Prostate gland (tissue), 2 donors: ENCODE measurements around the gene GNAQ.

ENCODE experiments used
- POLR2A ChIP-seq: fragments of 450-650 bp; IDR thresholded peaks from one replicate; pipeline ENCODE4 v1.6.1; 2016; ENCODE audit warnings: antibody characterized with exemption, mild to moderate bottlenecking
- TF ChIP-seq, protein P1 (sequence below), 4 experiments: fragments of 200-600 bp in 2 of 4; fragments of 450-650 bp in 2 of 4; sonication (generic) in 2 of 4; IDR thresholded peaks; 1 replicate in 3 of 4; 2 replicates in 1 of 4; pipeline ENCODE4 v1.5.1; 2016 to 2019; ENCODE audit warnings: antibody characterized with exemption in 4 of 4, mild to moderate bottlenecking in 2 of 4, moderate library complexity in 2 of 4

DNA sequence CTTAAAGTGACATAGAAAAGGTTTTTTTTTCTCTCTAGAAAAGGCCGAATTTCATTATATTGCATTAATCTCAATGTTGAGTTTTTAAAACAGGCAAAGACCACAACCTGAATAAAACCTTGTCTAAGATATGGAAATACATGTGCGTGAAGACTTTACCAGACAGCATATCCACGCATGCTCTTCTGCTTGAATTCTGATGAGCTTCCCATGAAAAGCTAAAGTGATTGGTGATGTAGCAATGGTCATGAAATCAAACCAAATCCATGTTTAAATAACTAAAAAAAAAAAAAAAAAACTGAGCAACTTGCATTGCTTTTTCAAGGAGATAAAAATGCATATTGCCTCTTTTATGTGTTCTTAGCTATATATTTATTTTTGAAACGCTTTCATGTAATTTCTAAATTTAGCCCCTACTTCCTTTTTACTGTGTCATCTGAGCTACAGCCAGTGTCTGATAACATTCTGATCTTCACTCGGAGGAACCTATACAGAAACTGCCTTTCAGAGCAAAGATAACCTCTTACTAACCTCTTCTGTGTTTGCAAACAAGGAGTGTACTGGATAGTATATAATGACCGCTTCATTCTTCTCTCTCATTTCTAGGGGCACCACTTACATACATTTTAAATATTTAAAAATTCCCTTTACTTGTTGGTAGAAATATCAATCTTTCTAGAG, 204.4 kb downstream of the GNAQ start:
- TF ChIP-seq, protein P1, sequence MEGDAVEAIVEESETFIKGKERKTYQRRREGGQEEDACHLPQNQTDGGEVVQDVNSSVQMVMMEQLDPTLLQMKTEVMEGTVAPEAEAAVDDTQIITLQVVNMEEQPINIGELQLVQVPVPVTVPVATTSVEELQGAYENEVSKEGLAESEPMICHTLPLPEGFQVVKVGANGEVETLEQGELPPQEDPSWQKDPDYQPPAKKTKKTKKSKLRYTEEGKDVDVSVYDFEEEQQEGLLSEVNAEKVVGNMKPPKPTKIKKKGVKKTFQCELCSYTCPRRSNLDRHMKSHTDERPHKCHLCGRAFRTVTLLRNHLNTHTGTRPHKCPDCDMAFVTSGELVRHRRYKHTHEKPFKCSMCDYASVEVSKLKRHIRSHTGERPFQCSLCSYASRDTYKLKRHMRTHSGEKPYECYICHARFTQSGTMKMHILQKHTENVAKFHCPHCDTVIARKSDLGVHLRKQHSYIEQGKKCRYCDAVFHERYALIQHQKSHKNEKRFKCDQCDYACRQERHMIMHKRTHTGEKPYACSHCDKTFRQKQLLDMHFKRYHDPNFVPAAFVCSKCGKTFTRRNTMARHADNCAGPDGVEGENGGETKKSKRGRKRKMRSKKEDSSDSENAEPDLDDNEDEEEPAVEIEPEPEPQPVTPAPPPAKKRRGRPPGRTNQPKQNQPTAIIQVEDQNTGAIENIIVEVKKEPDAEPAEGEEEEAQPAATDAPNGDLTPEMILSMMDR (IDR thresholded peaks at IDR 0.05), result no peak
- TF ChIP-seq POLR2A, result no peak
